VCaP (cell line): ENCODE measurements around the gene KRT8.
A peak's percentile ranks its signal among the peaks of the same experiment; 100 is the strongest.

Source experiments
- H3K27ac ChIP-seq: fragments of 450-650 bp; 2 replicates; pipeline ENCODE4 v1.5.1; 2017
- CTCF ChIP-seq: fragments of 450-650 bp; conservative IDR thresholded peaks from 2 replicates; pipeline ENCODE4 v1.5.1; 2017; ENCODE audit warnings: mild to moderate bottlenecking, moderate library complexity

Gene KRT8

GRCh38 chr12:52900166-52900895 lies 4.5 kb downstream of the KRT8 start:
- no peak for TF ChIP-seq CTCF
- peak overlapping the region; percentile 99; the same call in 1 of the 2 replicates for H3K27ac ChIP-seq

- H3K27ac ChIP-seq, result peak overlapping the region; percentile 99; the same call in 1 of the 2 replicates
- no peak for TF ChIP-seq CTCF
Measured at GRCh38 chr12:52899338-52900035, 5.4 kb downstream of the KRT8 start.

GRCh38 chr12:52896190-52897100 lies 8.4 kb downstream of the KRT8 start:
- TF ChIP-seq CTCF, result no peak
- peak overlapping the region; percentile 83 for H3K27ac ChIP-seq

GRCh38 chr12:52895726-52896189 lies 9.1 kb downstream of the KRT8 start:
- peak overlapping the region; percentile 83 for H3K27ac ChIP-seq
- TF ChIP-seq CTCF, result no peak

- H3K27ac ChIP-seq, result no peak overlapping the region
- no peak for TF ChIP-seq CTCF
Measured at GRCh38 chr12:52892974-52893373, 11.9 kb downstream of the KRT8 start.

GRCh38 chr12:52892207-52892852 lies 12.5 kb downstream of the KRT8 start:
- no peak overlapping the region for H3K27ac ChIP-seq
- no peak for TF ChIP-seq CTCF
